Measurements from ENCODE around the gene OPA1. TPM values are rescaled to one million over a fixed set of nuclear protein-coding genes. Genes with fewer than 3 reads are reported as not detected.
A peak's percentile ranks its signal among the peaks of the same experiment; 100 is the strongest.

Gene OPA1
- total RNA-seq, 3 donors from 2014 or later = 65.7 to 79.7 (median 72.8) TPM

GRCh38 chr3:193569119-193569518 lies 23.9 kb upstream of the OPA1 start:
- Mint-ChIP-seq H3K9me3 (no peaks in the 10 kb centered on the region), H3K4me3 (no peak overlapping the region), H3K27me3 (ENCODE audit: low read depth) (no peaks in the 10 kb centered on the region), H3K4me1 (ENCODE audit: low read depth) (no peaks in the 10 kb centered on the region), H3K36me3 (ENCODE audit: insufficient read depth) (no peaks in the 10 kb centered on the region)
- no peak for DNase-seq
- ATAC-seq = no peak

GRCh38 chr3:193572426-193572908 lies 20.5 kb upstream of the OPA1 start:
- H3K4me3 Mint-ChIP-seq = no peak overlapping the region
- peak; percentile 60 to 62 for ATAC-seq
- no peaks in the 10 kb centered on the region for H3K4me1 Mint-ChIP-seq (ENCODE audit: low read depth)
- DNase-seq = peak; percentile 24
- no peaks in the 10 kb centered on the region for H3K27me3 Mint-ChIP-seq (ENCODE audit: low read depth)
- H3K36me3 Mint-ChIP-seq (ENCODE audit: insufficient read depth) = no peaks in the 10 kb centered on the region
- H3K9me3 Mint-ChIP-seq = no peaks in the 10 kb centered on the region

GRCh38 chr3:193573403-193574191 lies 19.4 kb upstream of the OPA1 start:
- no peaks in the 10 kb centered on the region for H3K27me3 Mint-ChIP-seq (ENCODE audit: low read depth)

GRCh38 chr3:193574488-193575070 lies 18.4 kb upstream of the OPA1 start:
- DNase-seq = no peak
- no peaks in the 10 kb centered on the region for H3K4me1 Mint-ChIP-seq (ENCODE audit: low read depth)
- H3K36me3 Mint-ChIP-seq (ENCODE audit: insufficient read depth) = no peaks in the 10 kb centered on the region
- ATAC-seq = no peak
- no peak overlapping the region for H3K4me3 Mint-ChIP-seq
- no peaks in the 10 kb centered on the region for H3K9me3 Mint-ChIP-seq
- H3K27me3 Mint-ChIP-seq (ENCODE audit: low read depth) = no peaks in the 10 kb centered on the region

More at GRCh38 chr3:193573403-193574191, 19.4 kb upstream of the OPA1 start:
- ATAC-seq (no peak), DNase-seq (no peak)
- H3K4me3 Mint-ChIP-seq = no peak overlapping the region
- no peaks in the 10 kb centered on the region for H3K4me1 Mint-ChIP-seq (ENCODE audit: low read depth)
- no peaks in the 10 kb centered on the region for H3K36me3 Mint-ChIP-seq (ENCODE audit: insufficient read depth)
- no peaks in the 10 kb centered on the region for H3K9me3 Mint-ChIP-seq

- ATAC-seq = no peak
- Mint-ChIP-seq H3K9me3 (no peaks in the 10 kb centered on the region), H3K36me3 (ENCODE audit: insufficient read depth) (peaks cover 4% of the 10 kb centered on the region), H3K4me3 (no peak overlapping the region), H3K27me3 (ENCODE audit: low read depth) (no peaks in the 10 kb centered on the region), H3K4me1 (ENCODE audit: low read depth) (no peaks in the 10 kb centered on the region)
- DNase-seq = no peak
These were observed 7.5 kb upstream of the OPA1 start for GRCh38 chr3:193585530-193585929.

- Mint-ChIP-seq H3K27me3 (ENCODE audit: low read depth) (no peaks in the 10 kb centered on the region), H3K4me3 (no peak overlapping the region), H3K4me1 (ENCODE audit: low read depth) (peaks cover 2% of the 10 kb centered on the region), H3K36me3 (ENCODE audit: insufficient read depth) (peaks cover 4% of the 10 kb centered on the region), H3K9me3 (no peaks in the 10 kb centered on the region)
- DNase-seq (no peak), ATAC-seq (no peak)
These were observed 6.5 kb upstream of the OPA1 start for GRCh38 chr3:193586526-193586925.

- Mint-ChIP-seq H3K4me1 (ENCODE audit: low read depth) (peaks cover 21% of the 10 kb centered on the region), H3K4me3 (no peak overlapping the region), H3K36me3 (ENCODE audit: insufficient read depth) (peaks cover 8% of the 10 kb centered on the region), H3K27me3 (ENCODE audit: low read depth) (no peaks in the 10 kb centered on the region), H3K9me3 (no peaks in the 10 kb centered on the region)
- ATAC-seq (no peak), DNase-seq (no peak)
These were observed 3.9 kb upstream of the OPA1 start for GRCh38 chr3:193589129-193589528.

GRCh38 chr3:193589616-193590015 lies 3.4 kb upstream of the OPA1 start:
- H3K27me3 Mint-ChIP-seq (ENCODE audit: low read depth) = no peaks in the 10 kb centered on the region
- no peak for DNase-seq
- H3K4me3 Mint-ChIP-seq = no peak overlapping the region
- peaks cover 26% of the 10 kb centered on the region for H3K4me1 Mint-ChIP-seq (ENCODE audit: low read depth)
- no peak for ATAC-seq
- H3K36me3 Mint-ChIP-seq (ENCODE audit: insufficient read depth) = peaks cover 8% of the 10 kb centered on the region
- no peaks in the 10 kb centered on the region for H3K9me3 Mint-ChIP-seq

- H3K9me3 Mint-ChIP-seq = no peaks in the 10 kb centered on the region
- no peak overlapping the region for H3K4me3 Mint-ChIP-seq
- ATAC-seq = no peak
- peaks cover 8% of the 10 kb centered on the region for H3K36me3 Mint-ChIP-seq (ENCODE audit: insufficient read depth)
- DNase-seq = no peak
- no peaks in the 10 kb centered on the region for H3K27me3 Mint-ChIP-seq (ENCODE audit: low read depth)
- H3K4me1 Mint-ChIP-seq (ENCODE audit: low read depth) = peaks cover 32% of the 10 kb centered on the region
These were observed 2.7 kb upstream of the OPA1 start for GRCh38 chr3:193590088-193590856.

- Mint-ChIP-seq H3K4me1 (ENCODE audit: low read depth) (peaks cover 54% of the 10 kb centered on the region), H3K36me3 (ENCODE audit: insufficient read depth) (peaks cover 17% of the 10 kb centered on the region), H3K4me3 (peak overlapping the region; percentile 100), H3K27me3 (ENCODE audit: low read depth) (no peaks in the 10 kb centered on the region), H3K9me3 (no peaks in the 10 kb centered on the region)
- DNase-seq = peak; percentile 17
- peak; percentile 78 to 82 for ATAC-seq
These were observed 641 bp downstream of the OPA1 start for GRCh38 chr3:193593668-193594030.

GRCh38 chr3:193594946-193595689 lies 2.1 kb downstream of the OPA1 start:
- DNase-seq = no peak
- peak overlapping the region; percentile 100 for H3K4me3 Mint-ChIP-seq
- peaks cover 64% of the 10 kb centered on the region for H3K4me1 Mint-ChIP-seq (ENCODE audit: low read depth)
- no peak for ATAC-seq
- peaks cover 19% of the 10 kb centered on the region for H3K36me3 Mint-ChIP-seq (ENCODE audit: insufficient read depth)
- H3K27me3 Mint-ChIP-seq (ENCODE audit: low read depth) = no peaks in the 10 kb centered on the region
- H3K9me3 Mint-ChIP-seq = no peaks in the 10 kb centered on the region

- Mint-ChIP-seq H3K36me3 (ENCODE audit: insufficient read depth) (peaks cover 20% of the 10 kb centered on the region), H3K4me1 (ENCODE audit: low read depth) (peaks cover 70% of the 10 kb centered on the region), H3K27me3 (ENCODE audit: low read depth) (no peaks in the 10 kb centered on the region), H3K4me3 (no peak overlapping the region), H3K9me3 (no peaks in the 10 kb centered on the region)
- ATAC-seq (no peak), DNase-seq (no peak)
These were observed 3.0 kb downstream of the OPA1 start for GRCh38 chr3:193595939-193596487.

GRCh38 chr3:193598202-193598601 lies 5.2 kb downstream of the OPA1 start:
- Mint-ChIP-seq H3K4me1 (ENCODE audit: low read depth) (peaks cover 59% of the 10 kb centered on the region), H3K27me3 (ENCODE audit: low read depth) (no peaks in the 10 kb centered on the region), H3K4me3 (no peak overlapping the region), H3K36me3 (ENCODE audit: insufficient read depth) (peaks cover 20% of the 10 kb centered on the region), H3K9me3 (no peaks in the 10 kb centered on the region)
- ATAC-seq (no peak), DNase-seq (no peak)

GRCh38 chr3:193599393-193599792 lies 6.4 kb downstream of the OPA1 start:
- Mint-ChIP-seq H3K9me3 (no peaks in the 10 kb centered on the region), H3K4me1 (ENCODE audit: low read depth) (peaks cover 51% of the 10 kb centered on the region), H3K36me3 (ENCODE audit: insufficient read depth) (peaks cover 19% of the 10 kb centered on the region), H3K4me3 (no peak overlapping the region), H3K27me3 (ENCODE audit: low read depth) (no peaks in the 10 kb centered on the region)
- DNase-seq (no peak), ATAC-seq (no peak)

Data from activated T-cell treated with anti-CD3 and anti-CD28 coated beads, Interleukin-2, amount 50 U/mL, for 4 hours (primary cell).